Measurements from ENCODE around the gene DNAJB7. TPM values are rescaled to one million over a fixed set of nuclear protein-coding genes. Genes with fewer than 3 reads are reported as not detected.

Gene DNAJB7
- total RNA-seq, 1 donor from 2014 or later = not detected

- DNase-seq (ENCODE audit: low read depth, low spot score) = no peak
- Mint-ChIP-seq H3K9me3 (no peaks in the 10 kb centered on the region), H3K36me3 (ENCODE audit: low read depth) (peaks cover 7% of the 10 kb centered on the region), H3K27me3 (ENCODE audit: low read depth) (no peaks in the 10 kb centered on the region), H3K4me3 (no peak overlapping the region), H3K4me1 (no peaks in the 10 kb centered on the region), H3K27ac (ENCODE audit: unreplicated experiment) (no peak overlapping the region)
- no peak for TF ChIP-seq CTCF (conservative IDR thresholded peaks at IDR 0.05)
Measured at GRCh38 chr22:40890881-40891280, 29.0 kb upstream of the DNAJB7 start.

- no peaks in the 10 kb centered on the region for H3K27me3 Mint-ChIP-seq (ENCODE audit: low read depth)
- no peaks in the 10 kb centered on the region for H3K4me1 Mint-ChIP-seq
- no peak for TF ChIP-seq CTCF (conservative IDR thresholded peaks at IDR 0.05)
- H3K27ac Mint-ChIP-seq (ENCODE audit: unreplicated experiment) = no peak overlapping the region
- peaks cover 7% of the 10 kb centered on the region for H3K36me3 Mint-ChIP-seq (ENCODE audit: low read depth)
- no peak for DNase-seq (ENCODE audit: low read depth, low spot score)
- no peak overlapping the region for H3K4me3 Mint-ChIP-seq
- no peaks in the 10 kb centered on the region for H3K9me3 Mint-ChIP-seq
Measured at GRCh38 chr22:40889116-40889515, 27.2 kb upstream of the DNAJB7 start.

GRCh38 chr22:40878922-40879321 is 17.0 kb upstream of the DNAJB7 start:
- no peak for DNase-seq (ENCODE audit: low read depth, low spot score)
- Mint-ChIP-seq H3K27me3 (ENCODE audit: low read depth) (no peaks in the 10 kb centered on the region), H3K4me1 (no peaks in the 10 kb centered on the region), H3K36me3 (ENCODE audit: low read depth) (peaks cover 4% of the 10 kb centered on the region), H3K27ac (ENCODE audit: unreplicated experiment) (no peak overlapping the region), H3K4me3 (no peak overlapping the region), H3K9me3 (no peaks in the 10 kb centered on the region)
- TF ChIP-seq CTCF (conservative IDR thresholded peaks at IDR 0.05) = no peak

GRCh38 chr22:40877488-40877887 is 15.6 kb upstream of the DNAJB7 start:
- Mint-ChIP-seq H3K27ac (ENCODE audit: unreplicated experiment) (no peak overlapping the region), H3K4me1 (no peaks in the 10 kb centered on the region), H3K4me3 (no peak overlapping the region), H3K36me3 (ENCODE audit: low read depth) (peaks cover 4% of the 10 kb centered on the region), H3K27me3 (ENCODE audit: low read depth) (no peaks in the 10 kb centered on the region), H3K9me3 (no peaks in the 10 kb centered on the region)
- TF ChIP-seq CTCF (conservative IDR thresholded peaks at IDR 0.05) = no peak
- DNase-seq (ENCODE audit: low read depth, low spot score) = no peak

GRCh38 chr22:40876907-40877306 is 15.0 kb upstream of the DNAJB7 start:
- Mint-ChIP-seq H3K27me3 (ENCODE audit: low read depth) (no peaks in the 10 kb centered on the region), H3K4me1 (no peaks in the 10 kb centered on the region), H3K4me3 (no peak overlapping the region), H3K9me3 (no peaks in the 10 kb centered on the region), H3K27ac (ENCODE audit: unreplicated experiment) (no peak overlapping the region), H3K36me3 (ENCODE audit: low read depth) (peaks cover 4% of the 10 kb centered on the region)
- TF ChIP-seq CTCF (conservative IDR thresholded peaks at IDR 0.05) = no peak
- no peak for DNase-seq (ENCODE audit: low read depth, low spot score)

GRCh38 chr22:40875111-40875510 is 13.2 kb upstream of the DNAJB7 start:
- Mint-ChIP-seq H3K27ac (ENCODE audit: unreplicated experiment) (no peak overlapping the region), H3K4me3 (no peak overlapping the region), H3K4me1 (no peaks in the 10 kb centered on the region), H3K36me3 (ENCODE audit: low read depth) (no peaks in the 10 kb centered on the region), H3K27me3 (ENCODE audit: low read depth) (no peaks in the 10 kb centered on the region), H3K9me3 (no peaks in the 10 kb centered on the region)
- no peak for TF ChIP-seq CTCF (conservative IDR thresholded peaks at IDR 0.05)
- no peak for DNase-seq (ENCODE audit: low read depth, low spot score)

Data from neural crest cell (in vitro differentiated cells).